Measurements from ENCODE around the gene LYSMD4.
A peak's percentile ranks its signal among the peaks of the same experiment; 100 is the strongest.

Gene LYSMD4

DNA sequence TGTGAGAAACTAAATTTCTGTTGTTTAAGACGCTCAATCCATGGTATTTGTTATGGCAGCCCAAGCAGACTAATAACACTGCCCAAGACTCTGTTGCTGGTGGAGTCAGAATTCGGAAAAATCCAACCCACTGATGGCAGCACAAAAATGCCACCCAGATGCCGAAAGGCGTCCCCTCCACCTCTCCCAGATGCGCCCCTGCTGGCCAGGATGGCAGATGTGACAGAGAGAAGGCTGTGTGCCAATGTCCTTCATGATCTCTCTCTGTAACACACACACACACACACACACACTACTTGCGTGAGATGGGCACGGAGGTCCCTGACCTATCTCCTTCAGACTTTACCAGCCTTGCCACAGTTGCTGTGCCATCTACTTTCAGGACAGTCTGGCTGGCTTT is 10.9 kb upstream of the LYSMD4 start:
- no peak overlapping the region for H3K14ac ChIP-seq (ENCODE audit: low read length)
- peak overlapping the region; percentile 53 for H3K18ac ChIP-seq (ENCODE audit: low read length)
- no peak overlapping the region for H3K4me3 ChIP-seq (ENCODE audit: low read length in 2 of 2)
- no peaks in the 10 kb centered on the region for H3K27me3 ChIP-seq (ENCODE audit: control insufficient read depth in 3 of 3, insufficient read depth in 3 of 3, low read depth in 1 of 3, low read length in 3 of 3)
- H4K91ac ChIP-seq (ENCODE audit: low read depth, low read length, poor library complexity): no peak overlapping the region
- H2BK15ac ChIP-seq (ENCODE audit: low read length): peak overlapping the region; percentile 30
- H2BK120ac ChIP-seq (ENCODE audit: low read depth, low read length): no peak overlapping the region
- H3K79me1 ChIP-seq (ENCODE audit: low read depth, low read length): no peaks in the 10 kb centered on the region
- H3K36me3 ChIP-seq (replicated peaks in 1 of 2; ENCODE audit: control insufficient read depth in 2 of 2, insufficient read depth in 2 of 2, low read length in 2 of 2): no peaks in the 10 kb centered on the region
- H3K27ac ChIP-seq (replicated peaks; ENCODE audit: low read length): no peak overlapping the region
- WGBS, 2 donors (ENCODE audit: extremely low coverage in 2 of 2, insufficient read length in 2 of 2, insufficient replicate concordance in 1 of 2): no CpG with 5 or more reads among the region's 7 CpGs
- H3K9ac ChIP-seq (ENCODE audit: low read depth, low read length, poor library complexity): no peak overlapping the region
- no peak overlapping the region for H3K23ac ChIP-seq (ENCODE audit: low read depth, low read length, poor library complexity)
- H4K8ac ChIP-seq (ENCODE audit: low read depth, low read length): peak overlapping the region; percentile 76
- no peak overlapping the region for H3K4me2 ChIP-seq (ENCODE audit: insufficient read depth, low read length, poor library complexity, severe bottlenecking)
- no peak overlapping the region for H2BK12ac ChIP-seq (ENCODE audit: low read length)
- H3K9me3 ChIP-seq (replicated peaks in 1 of 2; ENCODE audit: control insufficient read depth in 2 of 2, insufficient read depth in 1 of 2, low read depth in 1 of 2, low read length in 2 of 2): no peaks in the 10 kb centered on the region
- H2AK5ac ChIP-seq (ENCODE audit: low read depth, low read length): no peak overlapping the region
- H3K4me1 ChIP-seq (ENCODE audit: control insufficient read depth in 2 of 2, insufficient read depth in 1 of 2, low read depth in 1 of 2, low read length in 2 of 2): no peaks in the 10 kb centered on the region
- no peak for DNase-seq (ENCODE audit: low spot score)
- no peak overlapping the region for H3K4ac ChIP-seq (ENCODE audit: low read length)
- no peak overlapping the region for H2AFZ ChIP-seq (ENCODE audit: low read length)
- no peak overlapping the region for H2BK5ac ChIP-seq (ENCODE audit: low read length)

DNA sequence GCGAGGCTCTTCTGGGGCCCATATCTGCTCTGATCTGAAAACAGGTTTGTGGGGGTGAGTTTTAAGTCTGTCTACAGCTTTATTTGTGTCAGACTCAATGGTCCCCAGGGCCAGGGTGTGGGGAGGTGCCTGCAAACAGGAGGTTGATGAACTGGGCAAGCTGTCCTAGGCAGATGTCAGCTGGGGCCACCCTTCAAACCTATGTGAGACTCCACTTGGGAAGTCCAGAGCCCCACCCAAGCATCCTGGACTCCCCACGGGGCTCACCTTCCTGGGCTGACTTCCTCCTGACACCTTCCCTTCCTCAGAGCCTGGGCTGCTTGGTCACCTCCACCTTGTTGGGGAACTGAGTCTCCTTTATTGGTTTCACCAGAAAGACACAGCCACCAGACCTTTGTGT is 8.6 kb upstream of the LYSMD4 start:
- H4K91ac ChIP-seq (ENCODE audit: low read depth, low read length, poor library complexity): no peak overlapping the region
- H2BK120ac ChIP-seq (ENCODE audit: low read depth, low read length): no peak overlapping the region
- H3K4me1 ChIP-seq (ENCODE audit: control insufficient read depth in 2 of 2, insufficient read depth in 1 of 2, low read depth in 1 of 2, low read length in 2 of 2): no peaks in the 10 kb centered on the region
- H4K8ac ChIP-seq (ENCODE audit: low read depth, low read length): no peak overlapping the region
- H3K27ac ChIP-seq (replicated peaks; ENCODE audit: low read length): no peak overlapping the region
- H3K4me2 ChIP-seq (ENCODE audit: insufficient read depth, low read length, poor library complexity, severe bottlenecking): no peak overlapping the region
- H3K18ac ChIP-seq (ENCODE audit: low read length): no peak overlapping the region
- no peak overlapping the region for H3K23ac ChIP-seq (ENCODE audit: low read depth, low read length, poor library complexity)
- no peaks in the 10 kb centered on the region for H3K9me3 ChIP-seq (replicated peaks in 1 of 2; ENCODE audit: control insufficient read depth in 2 of 2, insufficient read depth in 1 of 2, low read depth in 1 of 2, low read length in 2 of 2)
- H2AK5ac ChIP-seq (ENCODE audit: low read depth, low read length): no peak overlapping the region
- H3K36me3 ChIP-seq (replicated peaks in 1 of 2; ENCODE audit: control insufficient read depth in 2 of 2, insufficient read depth in 2 of 2, low read length in 2 of 2): no peaks in the 10 kb centered on the region
- H3K79me1 ChIP-seq (ENCODE audit: low read depth, low read length): no peaks in the 10 kb centered on the region
- no peak overlapping the region for H2BK5ac ChIP-seq (ENCODE audit: low read length)
- DNase-seq (ENCODE audit: low spot score): no peak
- no CpG with 5 or more reads among the region's 2 CpGs for WGBS, 2 donors (ENCODE audit: extremely low coverage in 2 of 2, insufficient read length in 2 of 2, insufficient replicate concordance in 1 of 2)
- no peak overlapping the region for H2AFZ ChIP-seq (ENCODE audit: low read length)
- no peaks in the 10 kb centered on the region for H3K27me3 ChIP-seq (ENCODE audit: control insufficient read depth in 3 of 3, insufficient read depth in 3 of 3, low read depth in 1 of 3, low read length in 3 of 3)
- no peak overlapping the region for H3K9ac ChIP-seq (ENCODE audit: low read depth, low read length, poor library complexity)
- no peak overlapping the region for H3K4ac ChIP-seq (ENCODE audit: low read length)
- H3K14ac ChIP-seq (ENCODE audit: low read length): no peak overlapping the region
- no peak overlapping the region for H2BK15ac ChIP-seq (ENCODE audit: low read length)
- no peak overlapping the region for H3K4me3 ChIP-seq (ENCODE audit: low read length in 2 of 2)
- H2BK12ac ChIP-seq (ENCODE audit: low read length): no peak overlapping the region

DNA sequence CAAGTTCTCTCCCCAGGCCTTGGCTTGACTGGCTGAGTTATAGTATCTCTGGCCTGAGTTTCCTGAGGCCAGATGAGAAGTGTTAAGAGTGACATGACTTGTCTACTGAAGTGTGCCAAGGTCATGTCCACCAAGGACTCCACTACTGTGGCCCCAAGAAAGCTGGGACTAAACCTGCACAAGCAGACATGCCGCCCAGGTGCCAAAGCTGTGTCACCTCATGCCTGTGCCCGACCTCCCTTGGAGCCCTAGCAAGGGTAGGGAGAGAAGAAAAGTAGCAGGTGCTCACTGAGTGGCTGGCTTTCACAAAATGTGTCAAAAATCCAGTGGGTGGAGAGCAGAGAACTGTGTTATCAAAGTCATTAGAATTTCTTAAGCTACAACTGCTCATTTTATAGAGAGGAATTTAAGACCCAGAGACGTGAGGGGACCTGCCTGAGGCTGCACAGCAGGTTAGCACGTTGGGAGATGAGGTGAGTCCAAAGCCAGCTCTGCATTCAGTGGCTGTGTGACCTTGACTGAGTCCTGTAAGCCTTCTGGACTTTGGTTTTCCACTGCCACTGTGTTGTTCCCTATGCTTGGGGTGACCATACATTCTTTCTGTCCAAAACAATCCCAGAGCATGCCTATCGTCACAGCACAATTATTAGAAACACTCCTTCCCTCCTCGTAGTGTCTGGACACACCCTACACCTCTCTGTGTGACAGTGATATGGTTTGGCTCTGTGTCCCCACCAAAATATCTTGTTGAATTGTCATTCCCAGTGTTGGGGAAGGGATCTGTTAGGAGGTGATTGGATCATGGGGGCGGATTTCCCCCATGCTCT is 5.0 kb upstream of the LYSMD4 start:
- peaks cover 0 to 3% of the 10 kb centered on the region in 2 donors for H3K9me3 ChIP-seq (replicated peaks in 1 of 2; ENCODE audit: control insufficient read depth in 2 of 2, insufficient read depth in 1 of 2, low read depth in 1 of 2, low read length in 2 of 2)
- H2BK5ac ChIP-seq (ENCODE audit: low read length): no peak overlapping the region
- no peaks in the 10 kb centered on the region for H3K4me1 ChIP-seq (ENCODE audit: control insufficient read depth in 2 of 2, insufficient read depth in 1 of 2, low read depth in 1 of 2, low read length in 2 of 2)
- no peak overlapping the region for H3K9ac ChIP-seq (ENCODE audit: low read depth, low read length, poor library complexity)
- no peaks in the 10 kb centered on the region for H3K79me1 ChIP-seq (ENCODE audit: low read depth, low read length)
- no peak overlapping the region for H3K18ac ChIP-seq (ENCODE audit: low read length)
- H4K91ac ChIP-seq (ENCODE audit: low read depth, low read length, poor library complexity): no peak overlapping the region
- DNase-seq (ENCODE audit: low spot score): no peak
- H3K14ac ChIP-seq (ENCODE audit: low read length): no peak overlapping the region
- WGBS, 2 donors (ENCODE audit: extremely low coverage in 2 of 2, insufficient read length in 2 of 2, insufficient replicate concordance in 1 of 2): no CpG with 5 or more reads among the region's 7 CpGs
- no peak overlapping the region for H3K4me2 ChIP-seq (ENCODE audit: insufficient read depth, low read length, poor library complexity, severe bottlenecking)
- no peak overlapping the region for H3K4me3 ChIP-seq (ENCODE audit: low read length in 2 of 2)
- no peak overlapping the region for H2BK120ac ChIP-seq (ENCODE audit: low read depth, low read length)
- H3K4ac ChIP-seq (ENCODE audit: low read length): no peak overlapping the region
- H3K36me3 ChIP-seq (replicated peaks in 1 of 2; ENCODE audit: control insufficient read depth in 2 of 2, insufficient read depth in 2 of 2, low read length in 2 of 2): no peaks in the 10 kb centered on the region
- H2BK15ac ChIP-seq (ENCODE audit: low read length): no peak overlapping the region
- no peak overlapping the region for H2AK5ac ChIP-seq (ENCODE audit: low read depth, low read length)
- no peak overlapping the region for H2AFZ ChIP-seq (ENCODE audit: low read length)
- H3K27ac ChIP-seq (replicated peaks; ENCODE audit: low read length): no peak overlapping the region
- peaks cover 0 to 3% (median 0%) of the 10 kb centered on the region in 3 experiments for H3K27me3 ChIP-seq (ENCODE audit: control insufficient read depth in 3 of 3, insufficient read depth in 3 of 3, low read depth in 1 of 3, low read length in 3 of 3)
- H2BK12ac ChIP-seq (ENCODE audit: low read length): no peak overlapping the region
- H4K8ac ChIP-seq (ENCODE audit: low read depth, low read length): no peak overlapping the region
- no peak overlapping the region for H3K23ac ChIP-seq (ENCODE audit: low read depth, low read length, poor library complexity)

DNA sequence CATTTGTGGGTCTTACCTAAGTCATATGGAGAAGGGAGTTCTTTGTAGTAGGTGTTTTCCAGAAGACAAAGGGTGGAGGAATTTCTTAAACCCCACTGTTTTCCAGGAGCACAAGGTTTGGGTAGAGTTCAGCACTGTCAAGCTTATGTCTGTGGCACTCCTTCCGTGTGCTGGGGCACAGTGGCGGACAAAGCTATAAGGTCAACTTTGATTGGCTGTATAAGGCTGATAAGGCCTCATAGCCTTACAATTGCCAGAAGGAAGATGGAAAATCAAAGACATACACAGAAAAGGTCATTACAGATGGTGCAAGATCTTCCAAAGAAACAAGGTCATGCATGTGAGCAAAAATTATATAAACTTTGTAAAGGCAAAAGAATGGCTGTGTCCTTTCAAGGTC is 3.5 kb upstream of the LYSMD4 start:
- Histone ChIP-seq H3K4me2 (ENCODE audit: insufficient read depth, low read length, poor library complexity, severe bottlenecking) (no peak overlapping the region), H3K9ac (ENCODE audit: low read depth, low read length, poor library complexity) (no peak overlapping the region), H2BK12ac (ENCODE audit: low read length) (no peak overlapping the region), H2BK120ac (ENCODE audit: low read depth, low read length) (no peak overlapping the region), H2BK5ac (ENCODE audit: low read length) (no peak overlapping the region), H3K4me1 (ENCODE audit: control insufficient read depth in 2 of 2, insufficient read depth in 1 of 2, low read depth in 1 of 2, low read length in 2 of 2) (peaks cover 3 to 6% of the 10 kb centered on the region in 2 donors), H2AFZ (ENCODE audit: low read length) (no peak overlapping the region), H4K91ac (ENCODE audit: low read depth, low read length, poor library complexity) (no peak overlapping the region), H3K4me3 (ENCODE audit: low read length in 2 of 2) (no peak overlapping the region), H2AK5ac (ENCODE audit: low read depth, low read length) (no peak overlapping the region), H3K27ac (replicated peaks; ENCODE audit: low read length) (no peak overlapping the region), H3K27me3 (ENCODE audit: control insufficient read depth in 3 of 3, insufficient read depth in 3 of 3, low read depth in 1 of 3, low read length in 3 of 3) (peaks cover 0 to 3% (median 0%) of the 10 kb centered on the region in 3 experiments), H3K18ac (ENCODE audit: low read length) (no peak overlapping the region), H3K79me1 (ENCODE audit: low read depth, low read length) (no peaks in the 10 kb centered on the region), H3K36me3 (replicated peaks in 1 of 2; ENCODE audit: control insufficient read depth in 2 of 2, insufficient read depth in 2 of 2, low read length in 2 of 2) (no peaks in the 10 kb centered on the region), H3K23ac (ENCODE audit: low read depth, low read length, poor library complexity) (no peak overlapping the region), H3K9me3 (replicated peaks in 1 of 2; ENCODE audit: control insufficient read depth in 2 of 2, insufficient read depth in 1 of 2, low read depth in 1 of 2, low read length in 2 of 2) (peaks cover 0 to 3% of the 10 kb centered on the region in 2 donors), H3K4ac (ENCODE audit: low read length) (no peak overlapping the region), H3K14ac (ENCODE audit: low read length) (no peak overlapping the region), H2BK15ac (ENCODE audit: low read length) (no peak overlapping the region), H4K8ac (ENCODE audit: low read depth, low read length) (no peak overlapping the region)
- DNase-seq (ENCODE audit: low spot score): no peak
- no CpG with 5 or more reads among the region's 2 CpGs for WGBS, 2 donors (ENCODE audit: extremely low coverage in 2 of 2, insufficient read length in 2 of 2, insufficient replicate concordance in 1 of 2)
